Lung microvascular endothelial cell (primary cell): Measurements from ENCODE around the gene TOM1. TPM values are rescaled to one million over a fixed set of nuclear protein-coding genes. Genes with fewer than 3 reads are reported as not detected.
A peak's percentile ranks its signal among the peaks of the same experiment; 100 is the strongest.

Source experiments
- DNase-seq, 2 donors: peaks; one replicate each; pipeline versions ENCODE4 v3.0.0 to v3.0.0-alpha.2; 2010; ENCODE audit warnings: low read depth in 2 of 2
- total RNA-seq: library from RNA; depleted of rRNA; stranded (reverse); fragments of >200 nt; gene quantifications from 2 replicates; pipeline ENCODE4 v1.2.1, GENCODE V29; 2014

The TOM1 gene
- 18.1 and 27.2 TPM in 2 replicates for total RNA-seq

- peak; percentile 99 to 100 for DNase-seq
These were observed at the start of gene TOM1 for GRCh38 chr22:35299673-35300499. Gene TOM1, plus strand, starts transcription at chr22:35299894. Its CDS starts 35 bp downstream, at chr22:35299929.

DNA sequence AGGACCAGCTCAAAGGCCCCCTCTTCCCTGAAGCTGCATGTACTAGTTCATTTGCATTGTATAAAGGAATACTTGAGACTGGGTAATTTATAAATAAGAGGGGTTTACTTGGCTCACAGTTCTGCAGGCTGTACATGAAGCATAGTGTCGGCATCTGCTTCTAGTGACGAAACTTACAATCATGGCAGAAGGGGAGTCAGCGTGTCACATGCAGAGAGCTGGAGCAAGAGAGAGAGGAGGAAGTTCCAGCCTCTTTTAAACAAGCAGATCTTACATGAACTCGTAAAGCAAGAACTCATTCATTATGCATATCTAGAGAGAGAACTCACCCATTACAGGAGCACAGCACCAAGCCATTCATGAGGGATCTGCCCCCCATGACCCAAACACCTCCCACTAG is 49.5 kb upstream of the TOM1 start:
- no peak for DNase-seq

DNA sequence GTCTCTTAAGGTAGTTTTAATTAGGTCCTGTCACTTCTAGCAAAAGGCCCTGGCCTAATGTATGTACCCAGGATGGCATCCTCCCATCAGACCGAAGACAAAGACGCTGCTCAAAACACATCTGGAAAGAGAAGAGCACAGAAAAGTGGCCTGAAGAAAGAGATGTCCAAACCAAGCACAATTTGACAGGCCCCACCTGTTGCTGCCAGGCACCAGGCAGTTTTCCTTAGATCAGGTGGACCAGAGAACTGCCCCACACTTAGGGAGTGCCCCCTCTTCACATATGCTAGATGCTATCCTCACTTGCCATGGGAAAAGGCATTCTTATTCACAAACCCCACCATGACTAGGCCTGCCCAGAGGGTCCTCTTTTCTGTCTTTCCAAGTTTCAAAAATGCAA is 45.7 kb upstream of the TOM1 start:
- no peak for DNase-seq

DNA sequence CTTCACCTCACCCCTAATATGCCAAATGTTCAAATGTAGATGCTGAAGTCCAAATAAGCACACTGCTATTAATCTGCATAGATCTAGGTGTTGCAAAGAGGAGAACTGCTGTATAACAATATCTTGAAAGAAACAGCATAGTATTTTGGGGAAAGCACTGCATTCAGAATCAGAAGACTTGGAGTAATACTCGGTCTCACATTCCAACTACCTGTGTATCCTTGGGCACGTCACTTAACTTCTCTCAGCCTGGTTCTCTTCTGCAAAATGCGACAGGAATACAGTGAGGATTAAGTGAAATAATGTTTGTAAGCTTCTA is 42.7 kb upstream of the TOM1 start:
- no peak for DNase-seq

DNA sequence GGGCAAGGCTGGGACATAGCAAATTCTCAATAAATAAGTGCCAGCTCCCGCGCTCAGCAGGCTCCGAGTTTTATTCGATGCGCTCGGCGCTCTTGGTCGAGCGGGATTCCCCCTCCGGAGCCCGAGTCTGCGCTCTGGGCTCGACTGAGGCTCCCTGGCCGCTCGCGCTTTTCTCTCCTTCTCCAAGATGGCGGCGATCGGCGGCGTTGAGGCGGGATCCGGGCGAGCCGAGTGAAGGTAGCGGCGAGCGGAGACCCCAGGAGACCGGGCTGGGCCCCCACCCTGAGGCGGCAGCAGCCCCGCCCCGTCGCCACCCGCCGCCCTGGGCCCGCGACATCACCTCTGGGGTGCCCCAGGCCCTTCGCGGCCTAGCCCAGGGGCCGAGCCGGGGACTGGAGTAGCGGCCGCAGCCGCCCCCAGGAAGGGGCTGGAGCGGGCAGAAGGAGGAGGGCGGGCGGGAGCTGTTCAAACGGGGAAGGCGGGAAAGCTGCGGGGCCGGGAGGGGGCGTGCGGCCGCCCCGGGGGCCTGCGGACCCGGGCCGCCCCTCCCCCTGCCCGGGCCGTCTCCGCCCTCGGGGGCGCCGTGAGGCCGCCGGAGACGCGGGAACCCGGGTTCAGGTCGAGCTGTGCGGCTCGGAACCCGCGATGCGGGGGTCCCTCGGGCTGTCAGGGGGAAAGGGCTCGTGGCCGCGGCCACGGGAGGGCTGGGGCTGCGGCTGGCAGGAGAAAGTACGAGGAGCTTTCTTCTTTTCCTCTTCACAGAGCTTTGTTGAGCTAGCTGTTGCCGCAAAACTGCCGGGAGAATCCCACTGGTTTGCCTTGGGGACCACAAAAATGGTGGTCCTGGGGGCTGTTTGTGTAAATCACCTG is 42.1 kb upstream of the TOM1 start, which contains the start of gene HMGXB4:
TSS of gene HMGXB4 (plus strand) at position 173 of the 870 bp plus-strand sequence. CDS start 4,898 bp downstream, outside the sequence.
- DNase-seq = peak; percentile 90 to 94

- DNase-seq = peak; percentile 20 to 34
These were observed 41.3 kb upstream of the TOM1 start for GRCh38 chr22:35258191-35258988.

GRCh38 chr22:35264986-35265385 is 34.7 kb upstream of the TOM1 start:
- no peak for DNase-seq

GRCh38 chr22:35266277-35266676 is 33.4 kb upstream of the TOM1 start:
- DNase-seq = no peak

DNA sequence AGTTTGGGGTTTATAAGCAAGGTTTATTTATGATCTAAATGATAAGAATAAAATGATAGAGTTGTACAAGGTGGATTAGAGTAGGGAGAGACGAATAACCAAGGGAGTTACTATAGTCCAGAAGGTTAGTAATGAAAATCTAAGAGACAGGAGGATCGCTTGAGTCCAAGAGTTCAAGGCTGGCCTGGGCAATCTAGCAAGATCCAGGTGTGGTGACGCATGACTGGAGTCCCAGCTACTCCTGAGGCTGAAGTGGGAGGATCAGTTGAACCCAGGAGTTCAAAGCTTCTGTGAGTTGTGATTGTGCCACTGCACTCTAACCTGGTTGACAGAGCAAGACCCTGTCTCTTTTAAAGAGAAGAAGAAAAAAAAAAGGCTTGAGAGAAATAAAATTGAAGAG is 30.1 kb upstream of the TOM1 start:
- DNase-seq = no peak

GRCh38 chr22:35274154-35274871 is 25.4 kb upstream of the TOM1 start:
- peak in 1 of 2 donors; percentile 29 for DNase-seq

- DNase-seq = no peak
These were observed 24.1 kb upstream of the TOM1 start for GRCh38 chr22:35275580-35275979.

- no peak for DNase-seq
These were observed 23.7 kb upstream of the TOM1 start for GRCh38 chr22:35276019-35276418.

DNA sequence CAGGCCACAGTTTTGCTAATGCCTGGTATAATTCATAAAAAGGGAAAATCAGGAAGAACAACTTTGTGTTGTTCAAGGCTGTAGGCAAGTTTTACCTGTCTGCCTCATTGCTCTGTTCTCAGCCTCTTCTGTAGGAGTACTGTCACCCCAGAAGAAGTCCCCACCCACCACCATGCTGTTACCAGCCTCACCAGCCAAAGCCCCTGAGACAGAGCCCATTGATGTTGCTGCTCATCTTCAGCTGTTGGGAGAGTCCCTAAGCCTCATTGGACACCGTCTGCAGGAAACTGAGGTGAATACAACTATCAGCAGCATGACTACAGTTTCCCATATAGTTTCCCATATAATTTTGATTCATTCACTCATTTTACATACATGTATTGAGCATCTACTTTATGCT is 11.6 kb upstream of the TOM1 start:
- no peak for DNase-seq

GRCh38 chr22:35292786-35293185 is 6.9 kb upstream of the TOM1 start:
- DNase-seq = no peak

DNA sequence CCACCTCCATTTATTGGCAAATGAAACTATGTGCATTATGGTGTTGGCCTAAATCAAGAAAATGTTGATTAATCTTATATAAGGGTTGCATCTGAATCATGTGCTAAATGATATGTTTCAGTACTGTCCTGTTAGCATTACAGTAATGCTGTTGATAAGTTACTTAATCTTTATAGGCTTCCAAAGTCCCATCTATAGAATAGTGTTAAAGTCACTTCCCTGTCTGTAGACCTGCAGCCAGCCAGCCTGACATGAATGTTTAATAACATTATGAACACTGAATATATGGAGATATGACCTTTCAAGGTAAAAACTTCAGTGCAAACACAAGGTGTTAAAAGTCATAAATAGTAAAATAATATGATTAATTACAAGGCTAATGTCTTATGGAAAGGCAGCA is 3.6 kb upstream of the TOM1 start:
- no peak for DNase-seq

DNA sequence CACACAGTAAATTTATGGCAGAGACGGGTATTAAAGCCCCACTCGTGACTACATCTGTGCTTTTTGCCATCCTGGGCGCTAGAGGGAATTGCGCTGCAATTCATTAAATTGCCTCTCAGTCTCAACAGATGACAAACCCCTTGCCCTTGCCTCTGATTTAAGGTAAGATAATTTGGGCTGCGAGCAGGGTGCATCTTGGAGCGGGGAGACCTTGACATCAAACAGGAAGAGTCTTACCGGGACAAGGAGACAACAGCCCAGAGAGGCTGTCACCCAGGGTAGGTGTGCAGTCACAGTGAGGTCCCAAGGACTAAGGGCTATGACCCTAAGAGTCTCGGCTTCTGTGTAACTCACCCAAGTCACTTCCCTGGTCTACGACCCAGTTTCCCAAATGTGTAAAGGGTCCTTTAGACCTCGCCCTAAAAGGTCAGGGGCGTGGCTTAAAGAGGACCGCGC is 449 bp upstream of the TOM1 start:
- peak; percentile 9 to 17 for DNase-seq

- DNase-seq = no peak
These were observed 1.7 kb downstream of the TOM1 start for GRCh38 chr22:35301372-35301874.

DNA sequence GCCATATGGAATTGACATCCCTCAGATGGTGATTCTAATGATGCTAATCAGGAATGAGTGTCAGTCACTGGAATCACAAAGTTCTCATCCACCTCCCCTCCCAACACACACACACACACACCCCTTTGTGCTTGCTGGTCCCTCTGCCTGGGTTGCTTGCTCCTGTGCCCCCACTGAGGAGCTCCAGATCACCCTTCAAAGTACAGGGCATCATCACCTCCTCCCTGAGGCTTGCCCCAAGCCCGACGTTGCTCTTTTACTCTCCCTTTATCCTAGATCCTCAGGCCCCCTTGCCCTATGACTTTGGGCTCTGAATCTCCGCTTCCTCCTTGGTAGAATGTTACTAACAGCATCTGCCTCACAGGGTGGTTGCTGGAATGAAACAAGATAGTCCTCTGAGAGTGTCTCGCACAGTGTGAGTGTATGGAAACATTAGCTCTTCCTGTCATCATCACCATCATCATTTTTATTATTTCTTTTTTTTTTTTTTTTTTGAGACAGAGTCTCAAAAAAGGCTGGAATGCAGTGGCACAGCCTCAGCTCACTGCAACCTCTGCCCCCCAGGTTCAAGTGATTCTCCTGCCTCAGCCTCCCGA is 3.4 kb downstream of the TOM1 start:
- no peak for DNase-seq

DNA sequence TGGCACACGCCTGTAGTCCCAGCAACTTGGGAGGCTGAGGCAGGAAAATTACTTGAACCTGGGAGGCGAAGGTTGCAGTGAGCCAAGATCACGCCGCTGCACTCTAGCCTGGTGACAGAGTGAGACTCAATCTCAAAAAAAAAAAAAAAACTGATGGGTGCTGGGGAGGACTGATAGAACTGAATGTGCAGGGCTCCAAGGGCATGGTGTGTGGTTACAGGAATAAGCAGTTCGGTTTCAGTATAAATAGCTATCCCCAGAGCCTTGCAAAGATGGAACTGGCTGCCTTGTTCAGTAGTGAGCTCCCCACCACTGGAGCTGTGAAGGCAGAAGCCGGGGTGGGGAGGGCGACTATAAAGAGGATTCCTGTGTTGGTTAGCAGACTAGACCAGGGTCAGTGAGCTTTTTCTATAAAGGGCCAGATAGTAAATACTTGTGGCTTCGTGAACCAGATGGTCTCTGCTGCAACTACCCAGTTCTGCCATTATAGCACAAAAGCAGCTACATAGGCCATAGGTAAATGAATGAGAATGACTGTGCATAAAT is 5.9 kb downstream of the TOM1 start:
- DNase-seq = no peak

- peak; percentile 67 to 82 for DNase-seq
These were observed 6.8 kb downstream of the TOM1 start for GRCh38 chr22:35306350-35306967.
